Ishikawa (cell line): ENCODE results near the gene MT1H.

Experiments used
- CREB1 ChIP-seq: IDR thresholded peaks from 2 replicates; pipeline ENCODE4 v1.6.1; 2012; ENCODE audit warnings: low read depth
- MAX ChIP-seq: IDR thresholded peaks from 2 replicates; pipeline ENCODE4 v1.6.1; 2012
- RAD21 ChIP-seq: IDR thresholded peaks from 2 replicates; pipeline ENCODE4 v1.6.1; 2012; ENCODE audit warnings: low read depth
- YY1 ChIP-seq: IDR thresholded peaks from 2 replicates; pipeline ENCODE4 v1.6.1; 2012; ENCODE audit warnings: low read depth

DNA sequence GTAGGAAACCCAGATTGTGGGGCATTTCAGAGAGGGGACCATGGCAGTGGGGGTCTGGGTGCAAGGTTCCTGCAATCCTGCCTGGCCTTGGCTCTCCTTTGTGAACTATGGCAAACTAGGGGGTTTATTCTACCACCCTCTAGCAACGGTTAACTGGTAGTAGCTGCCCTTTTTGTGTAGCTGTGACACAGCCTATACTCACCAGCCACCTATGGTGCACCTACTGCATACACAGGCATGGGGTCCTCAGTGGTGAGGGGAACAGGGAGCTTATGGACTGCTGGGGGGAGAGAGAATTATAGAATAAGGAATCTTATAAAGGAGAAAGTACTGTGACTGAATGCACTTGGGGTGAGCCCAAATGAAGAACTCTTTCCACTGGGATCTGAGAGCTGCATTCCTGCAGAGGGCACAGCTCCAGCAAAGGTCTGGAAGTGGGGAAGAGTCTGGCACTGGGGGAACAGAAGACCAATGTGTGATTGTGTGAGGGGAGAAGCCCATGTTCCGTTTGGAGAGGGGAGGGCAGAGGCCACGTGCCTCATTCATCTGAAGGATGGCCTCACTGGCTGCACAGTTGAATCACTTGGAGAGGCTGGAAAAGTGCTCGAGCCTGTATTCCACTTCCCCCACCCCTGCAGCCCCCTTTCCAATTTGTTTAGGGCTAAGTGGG, 14.8 kb downstream of the MT1H start:
- no peak for TF ChIP-seq RAD21
- no peak for TF ChIP-seq YY1
- no peak for TF ChIP-seq CREB1
- no peak for TF ChIP-seq MAX
